Sigmoid colon (tissue), 7 donors: ENCODE results near the gene PARD3. TPM values are rescaled to one million over a fixed set of nuclear protein-coding genes. Genes with fewer than 3 reads are reported as not detected.

ENCODE experiments used
- DNase-seq: peaks from one replicate; pipeline ENCODE4 v3.0.0-alpha.2; 2019
- H3K27ac ChIP-seq, 4 donors: fragments of 200-600 bp; sonication (generic); one replicate each; pipeline ENCODE4 v1.5.1; 2016 to 2019; ENCODE audit warnings: mild to moderate bottlenecking in 1 of 4
- H3K27me3 ChIP-seq, 3 donors: fragments of 200-600 bp; sonication (generic); one replicate each; pipeline ENCODE4 v1.5.1; 2019; ENCODE audit warnings: mild to moderate bottlenecking in 1 of 3
- H3K36me3 ChIP-seq, 4 donors: fragments of 200-600 bp; sonication (generic); one replicate each; pipeline ENCODE4 v1.5.1; 2016 to 2019
- H3K4me1 ChIP-seq, 4 donors: fragments of 200-600 bp; sonication (generic); one replicate each; pipeline ENCODE4 v1.5.1; 2017 to 2019
- H3K4me3 ChIP-seq, 4 donors: fragments of 200-600 bp; sonication (generic); one replicate each; pipeline ENCODE4 v1.5.1; 2017 to 2019; ENCODE audit warnings: mild to moderate bottlenecking in 2 of 4, moderate library complexity in 1 of 4
- H3K9me3 ChIP-seq, 4 donors: fragments of 200-600 bp in 3 of 4; sonication (generic) in 3 of 4; one replicate each; pipeline versions ENCODE4 v1.5.1 to v1.6.1; 2013 to 2019
- CTCF ChIP-seq, 4 experiments: fragments of 450-650 bp in 3 of 4; fragments of 200-600 bp in 1 of 4; IDR thresholded peaks; one replicate each; pipeline ENCODE4 v1.5.1; 2016 to 2019; ENCODE audit warnings: antibody characterized with exemption in 4 of 4, mild to moderate bottlenecking in 3 of 4, moderate library complexity in 2 of 4
- EP300 ChIP-seq, 4 donors: sonication (generic); formaldehyde crosslinking; IDR thresholded peaks; one replicate each; pipeline ENCODE4 v1.6.1; 2017; ENCODE audit warnings: antibody characterized with exemption in 4 of 4
- POLR2A ChIP-seq, 2 donors: fragments of 450-650 bp; IDR thresholded peaks; one replicate each; pipeline ENCODE4 v1.6.1; 2016; ENCODE audit warnings: antibody characterized with exemption in 2 of 2, mild to moderate bottlenecking in 2 of 2, moderate library complexity in 2 of 2
- POLR2AphosphoS5 ChIP-seq, 4 donors: sonication (generic); formaldehyde crosslinking; IDR thresholded peaks; one replicate each; pipeline ENCODE4 v1.6.1; 2017; ENCODE audit warnings: antibody characterized with exemption in 4 of 4
- WGBS, 2 donors: extraction: QIAGEN DNeasy Blood & Tissue Kit; methylation state at CpG; one replicate each; pipeline ENCODE4 v1.1.7; 2013; 5-methylcytosine and 5-hydroxymethylcytosine counted together
- intact Hi-C: fragments of 100-400 bp; cut with DNase I; formaldehyde crosslinking; loops from one replicate; pipeline ENCODE4 v1.15.1; 2023
- polyA plus RNA-seq, 3 donors: library from polyadenylated mRNA; stranded (reverse); fragments of 200-250 nt; gene quantifications; one replicate each; pipeline ENCODE4 v1.2.3, GENCODE V29; 2013
- total RNA-seq, 4 donors: library from RNA; depleted of rRNA; stranded (reverse); fragments of >200 nt; gene quantifications; one replicate each; pipeline ENCODE4 v1.1.0, GENCODE V29; 2016
- donor health status: healthy with polysubstance abuse.
- donor health status: Bipolar disorder and iron deficiency.
- donor health status: healthy.

PARD3 gene
- total and polyA plus RNA-seq, 7 donors = 17.5 to 96.4 (median 75.9) TPM

GRCh38 chr10:34179280-34179679 is 635.8 kb downstream of the PARD3 start:
- 78 to 80% methylated on average over 3 of the region's 3 CpGs for WGBS, 2 donors
- Histone ChIP-seq H3K27me3 (no peaks in the 10 kb centered on the region), H3K9me3 (no peaks in the 10 kb centered on the region), H3K36me3 (no peaks in the 10 kb centered on the region), H3K4me1 (peaks cover 0 to 17% (median 9%) of the 10 kb centered on the region in 4 donors), H3K27ac (no peak overlapping the region), H3K4me3 (no peak overlapping the region)
- no peak for TF ChIP-seq POLR2A (IDR thresholded peaks at IDR 0.05)
- TF ChIP-seq EP300 (IDR thresholded peaks at IDR 0.05) = no peak
- intact Hi-C loops = no loop called here
- DNase-seq = no peak

- no peak for DNase-seq
- Histone ChIP-seq H3K4me1 (peaks cover 0 to 12% (median 7%) of the 10 kb centered on the region in 4 donors), H3K36me3 (no peaks in the 10 kb centered on the region), H3K27me3 (no peaks in the 10 kb centered on the region), H3K4me3 (no peak overlapping the region), H3K9me3 (no peaks in the 10 kb centered on the region), H3K27ac (no peak overlapping the region)
- intact Hi-C loops = no loop called here
- no peak for TF ChIP-seq CTCF (IDR thresholded peaks at IDR 0.05)
- WGBS, 2 donors = 79 to 84% methylated on average over 3 of the region's 3 CpGs
Measured at GRCh38 chr10:34178756-34179155, 636.3 kb downstream of the PARD3 start.

- peaks cover 0 to 12% (median 7%) of the 10 kb centered on the region in 4 donors for H3K4me1 ChIP-seq
- no peak for TF ChIP-seq POLR2AphosphoS5 (IDR thresholded peaks at IDR 0.05)
- TF ChIP-seq EP300 (IDR thresholded peaks at IDR 0.05) = no peak
- no peak for TF ChIP-seq CTCF (IDR thresholded peaks at IDR 0.05)
- no peak for TF ChIP-seq POLR2A (IDR thresholded peaks at IDR 0.05)
- no peaks in the 10 kb centered on the region for H3K9me3 ChIP-seq
- no peaks in the 10 kb centered on the region for H3K36me3 ChIP-seq
- no peak overlapping the region for H3K27ac ChIP-seq
- no peak for DNase-seq
- no peaks in the 10 kb centered on the region for H3K27me3 ChIP-seq
- no peak overlapping the region for H3K4me3 ChIP-seq
- intact Hi-C loops = no loop called here
- 90 to 94% methylated on average over 4 of the region's 4 CpGs for WGBS, 2 donors
Measured at GRCh38 chr10:34178196-34178595, 636.9 kb downstream of the PARD3 start.

- no peak overlapping the region for H3K27ac ChIP-seq
- H3K27me3 ChIP-seq = no peaks in the 10 kb centered on the region
- no peak for DNase-seq
- intact Hi-C loops = no loop called here
- no peak for TF ChIP-seq EP300 (IDR thresholded peaks at IDR 0.05)
- no peak for TF ChIP-seq POLR2A (IDR thresholded peaks at IDR 0.05)
- no peak for TF ChIP-seq POLR2AphosphoS5 (IDR thresholded peaks at IDR 0.05)
- TF ChIP-seq CTCF (IDR thresholded peaks at IDR 0.05) = no peak
- H3K36me3 ChIP-seq = no peaks in the 10 kb centered on the region
- no peaks in the 10 kb centered on the region for H3K9me3 ChIP-seq
- 90 to 91% methylated on average over 11 of the region's 11 CpGs for WGBS, 2 donors
- H3K4me1 ChIP-seq = peaks cover 0 to 12% (median 7%) of the 10 kb centered on the region in 4 donors
- no peak overlapping the region for H3K4me3 ChIP-seq
Measured at GRCh38 chr10:34177445-34177844, 637.7 kb downstream of the PARD3 start.

- peaks cover 0 to under 1% (median 0%) of the 10 kb centered on the region in 4 donors for H3K4me1 ChIP-seq
- no peak overlapping the region for H3K27ac ChIP-seq
- 60 to 78% methylated on average over 5 of the region's 5 CpGs for WGBS, 2 donors
- H3K27me3 ChIP-seq = no peaks in the 10 kb centered on the region
- H3K4me3 ChIP-seq = no peak overlapping the region
- TF ChIP-seq EP300 (IDR thresholded peaks at IDR 0.05) = no peak
- no peak for TF ChIP-seq POLR2AphosphoS5 (IDR thresholded peaks at IDR 0.05)
- no peak for TF ChIP-seq CTCF (IDR thresholded peaks at IDR 0.05)
- no peak for TF ChIP-seq POLR2A (IDR thresholded peaks at IDR 0.05)
- intact Hi-C loops = no loop called here
- DNase-seq = no peak
- no peaks in the 10 kb centered on the region for H3K9me3 ChIP-seq
- H3K36me3 ChIP-seq = no peaks in the 10 kb centered on the region
Measured at GRCh38 chr10:34176351-34176750, 638.7 kb downstream of the PARD3 start.
